Right kidney (tissue), 1 donor: Measurements from ENCODE around the gene ZNF584.
"Not testable (repeated sequence)": the region's sequence is repeated elsewhere in the genome, so short reads cannot be mapped to it uniquely, and the experiment has no call there.

Experiments used
- DNase-seq: peaks from one replicate; pipeline ENCODE4 v3.0.0-alpha.2; 2016

ZNF584 gene

DNA sequence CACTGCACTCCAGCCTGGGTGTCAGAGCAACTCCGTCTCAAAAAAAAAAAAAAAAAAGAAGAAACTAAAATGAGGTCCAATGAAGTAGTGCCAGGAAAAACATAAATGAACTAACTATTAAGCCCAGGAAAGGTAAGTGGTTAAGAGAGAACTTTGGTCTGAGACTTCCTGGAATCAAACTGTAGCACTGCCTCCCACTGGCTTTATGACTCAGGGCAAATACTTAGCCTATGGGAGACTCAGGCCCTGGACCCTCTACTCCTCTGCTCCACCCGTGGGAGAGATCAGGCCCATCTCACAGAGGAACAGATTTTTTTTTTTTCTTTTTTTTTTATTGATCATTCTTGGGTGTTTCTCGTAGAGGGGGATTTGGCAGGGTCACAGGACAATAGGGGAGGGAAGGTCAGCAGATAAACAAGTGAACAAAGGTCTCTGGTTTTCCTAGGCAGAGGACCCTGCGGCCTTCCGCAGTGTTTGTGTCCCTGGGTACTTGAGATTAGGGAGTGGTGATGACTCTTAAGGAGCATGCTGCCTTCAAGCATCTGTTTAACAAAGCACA, 4.5 kb upstream of the ZNF584 start:
- DNase-seq, result not testable (repeated sequence)

DNA sequence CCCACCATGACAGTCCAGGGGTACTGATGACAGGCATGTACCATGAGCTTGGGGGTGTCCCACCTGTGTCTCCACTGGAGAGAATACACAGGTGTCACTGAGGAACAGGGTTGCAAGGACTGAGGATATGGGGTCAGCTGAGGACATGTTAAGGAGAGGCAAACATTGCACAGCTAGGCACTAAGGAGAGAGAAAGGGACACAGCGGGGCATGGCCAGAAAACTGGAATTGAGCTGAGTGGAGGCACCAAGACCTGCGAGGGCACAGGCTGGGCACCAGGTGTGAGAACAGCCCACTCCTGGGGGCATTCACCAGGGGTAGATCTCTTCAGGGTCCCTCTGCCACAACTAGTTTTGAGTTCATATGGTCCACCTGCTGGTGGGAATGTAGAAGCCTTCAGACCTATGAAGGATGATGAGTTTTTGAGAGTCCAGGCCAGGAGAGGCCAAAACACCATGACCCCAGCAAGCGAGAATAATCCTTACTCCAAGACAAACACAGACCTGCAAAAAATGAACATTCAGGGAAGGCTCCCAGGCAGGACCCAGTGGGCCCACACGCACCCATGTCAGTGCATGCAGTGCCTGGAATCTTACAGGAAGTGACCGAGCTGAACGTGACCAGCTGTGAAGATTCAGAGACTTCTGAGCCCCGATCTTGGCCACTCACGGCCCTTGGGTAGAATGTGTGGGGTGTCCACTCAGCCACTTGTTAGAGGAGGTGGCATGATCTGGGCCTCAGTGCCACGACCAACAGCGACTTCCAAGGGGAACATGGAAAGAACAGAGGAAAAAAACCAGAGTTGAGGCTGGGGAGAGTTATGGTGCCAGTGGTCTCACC, 1.4 kb upstream of the ZNF584 start:
- no peak for DNase-seq

DNA sequence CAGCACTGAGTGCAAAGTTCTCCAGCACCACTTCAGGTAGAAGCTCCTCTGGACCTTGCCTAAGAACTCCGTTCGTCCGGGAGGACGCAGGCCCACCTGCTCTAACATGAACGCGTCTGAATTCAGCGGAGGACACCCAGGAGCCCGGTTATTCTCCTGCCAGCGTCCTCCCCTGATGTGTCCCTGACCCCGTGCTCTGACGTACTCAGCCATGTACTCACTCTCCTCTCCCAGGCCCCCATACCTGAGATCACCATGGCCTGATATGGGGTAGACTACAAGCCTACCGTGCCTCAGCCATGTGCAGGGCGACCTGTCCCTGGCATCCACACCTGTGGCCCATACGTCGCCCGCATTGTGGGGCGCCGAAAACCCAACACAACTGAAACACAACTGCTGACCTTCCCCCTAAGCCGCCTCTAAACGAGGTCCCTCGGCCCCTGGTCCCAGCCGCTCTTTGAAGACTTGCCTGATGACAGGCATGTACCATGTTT, 744 bp upstream of the ZNF584 start:
- no peak for DNase-seq

GRCh38 chr19:58409010-58409790, 751 bp downstream of the ZNF584 start:
- DNase-seq, result no peak

DNA sequence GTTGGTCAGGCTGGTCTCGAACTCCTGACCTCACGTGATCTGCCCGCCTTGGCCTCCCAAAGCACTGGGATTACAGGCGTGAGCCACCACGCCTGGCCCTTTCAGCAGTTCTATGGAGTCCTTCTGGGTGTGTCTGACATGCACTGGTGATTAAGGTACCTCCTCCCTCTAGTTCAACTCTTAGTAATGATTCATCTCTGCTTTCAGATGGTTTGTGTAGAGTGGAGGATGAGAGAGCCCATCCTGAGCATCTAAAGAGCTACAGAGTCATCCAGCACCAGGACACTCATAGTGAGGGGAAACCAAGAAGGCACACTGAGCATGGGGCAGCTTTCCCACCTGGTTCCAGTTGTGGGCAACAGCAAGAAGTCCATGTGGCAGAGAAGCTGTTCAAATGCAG, 8.2 kb downstream of the ZNF584 start:
- no peak for DNase-seq

GRCh38 chr19:58417071-58417470, 8.6 kb downstream of the ZNF584 start:
- DNase-seq, result no peak

DNA sequence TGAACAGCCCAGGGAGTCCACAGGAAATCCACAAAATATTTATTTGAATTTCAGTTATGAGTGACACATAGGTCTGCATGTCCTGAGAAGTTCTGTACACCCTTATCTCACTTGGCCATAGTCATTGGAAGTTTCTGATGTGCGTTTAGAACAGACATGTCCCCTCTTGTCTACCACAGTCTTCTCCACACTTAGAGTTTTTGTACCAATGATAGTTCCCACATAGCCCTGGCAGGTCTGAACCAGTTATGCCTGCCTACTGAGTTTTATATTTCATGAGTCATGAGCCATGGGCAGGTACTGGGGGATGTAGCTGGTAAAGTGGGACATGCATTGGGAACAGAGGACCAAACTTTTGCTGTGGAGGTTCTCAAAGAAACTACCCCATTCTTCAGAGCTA, 20.2 kb downstream of the ZNF584 start:
- DNase-seq, result no peak

GRCh38 chr19:58429745-58430144, 21.3 kb downstream of the ZNF584 start:
- DNase-seq, result no peak

DNA sequence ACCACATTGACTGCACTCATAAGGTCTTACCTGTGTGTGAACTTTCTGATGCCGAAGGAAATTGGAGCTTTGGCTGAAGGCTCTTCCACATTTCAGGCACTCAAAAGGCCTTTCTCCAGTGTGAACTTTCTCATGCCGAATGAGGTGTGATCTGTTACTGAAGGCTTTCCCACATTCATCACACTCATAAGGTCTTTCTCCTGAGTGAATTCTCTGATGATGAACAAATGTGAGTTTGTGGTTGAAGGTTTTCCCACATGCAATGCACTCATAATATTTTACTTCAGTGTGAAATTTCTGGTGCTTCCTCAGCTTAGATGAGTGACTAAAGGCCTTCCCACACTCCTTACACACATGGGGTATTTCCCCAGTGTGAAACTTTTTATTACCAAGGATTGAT, 25.8 kb downstream of the ZNF584 start:
- no peak for DNase-seq

DNA sequence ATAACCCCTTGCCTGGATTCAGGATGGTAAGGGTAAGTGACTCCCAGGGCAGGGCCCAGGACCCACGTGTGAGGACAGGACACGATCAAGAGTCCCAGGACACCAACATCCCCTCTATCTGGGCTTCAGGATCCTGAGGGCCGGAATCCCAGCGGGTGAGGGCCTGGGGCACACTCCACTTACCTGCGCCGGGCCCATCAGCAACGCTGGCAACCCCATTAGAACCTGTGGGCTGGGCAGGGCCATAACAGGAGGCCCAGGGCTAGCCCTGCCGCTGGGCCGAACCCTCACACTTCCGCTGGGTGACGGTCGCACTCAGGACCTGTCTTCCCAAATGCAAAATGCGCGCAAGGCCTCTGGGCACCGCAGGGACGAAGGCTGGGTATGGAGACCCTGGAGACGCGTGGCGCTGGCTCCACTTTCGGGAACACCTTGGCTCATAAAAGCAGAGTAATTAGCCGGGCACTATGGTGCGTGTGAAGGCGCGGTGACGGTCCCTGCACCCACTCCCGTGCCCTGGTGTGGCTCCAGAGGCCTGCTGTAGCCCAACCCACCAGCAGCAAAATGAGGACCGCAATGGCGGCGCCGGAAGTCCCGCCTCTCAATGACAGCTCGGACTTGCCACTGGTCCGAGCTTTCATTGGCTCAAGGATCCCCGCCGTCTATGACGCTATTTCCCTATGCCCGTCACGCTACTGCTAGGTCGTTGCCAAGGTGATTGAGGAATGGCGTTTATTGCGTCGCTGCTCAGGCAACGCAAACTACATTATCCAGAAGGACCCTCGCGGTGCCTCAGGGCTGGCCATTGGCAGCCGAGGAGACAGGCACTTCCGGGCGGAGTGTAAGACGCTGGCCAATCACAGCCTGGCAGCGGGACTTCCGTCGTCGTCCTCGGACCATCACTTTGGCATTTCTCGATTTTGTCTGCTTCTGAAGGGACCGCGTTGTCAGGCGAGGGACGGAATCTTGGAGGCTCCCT, 31.4 kb downstream of the ZNF584 start, which contains the start of gene ZNF132:
Gene ZNF132, minus strand, starts transcription at position 578 of the 979 bp plus-strand sequence. Its CDS starts 332 bp downstream, at position 246.
- DNase-seq, result peak; percentile 86

DNA sequence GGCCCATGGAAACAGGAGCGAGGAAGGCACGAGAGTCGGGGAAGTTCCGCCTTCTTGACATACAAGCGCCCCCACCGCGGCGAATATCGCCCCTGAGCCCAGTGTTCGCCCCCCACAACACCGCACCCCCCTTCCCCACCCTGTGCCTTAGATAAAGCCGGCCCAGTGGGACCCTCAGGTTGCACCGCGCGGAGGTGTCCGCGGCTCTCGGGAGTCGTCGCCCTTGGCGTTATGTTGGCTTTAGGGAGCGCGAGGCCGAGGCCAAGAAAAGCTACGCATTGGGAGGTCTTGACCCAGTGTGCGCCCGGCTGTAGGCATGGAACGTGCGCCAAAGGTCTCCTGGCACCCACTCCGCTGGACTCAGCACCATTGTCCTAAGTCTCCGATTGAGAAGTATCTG, 32.1 kb downstream of the ZNF584 start:
- no peak for DNase-seq

GRCh38 chr19:58442986-58443385, 34.5 kb downstream of the ZNF584 start:
- not testable (repeated sequence) for DNase-seq

- DNase-seq, result not testable (repeated sequence)
These were observed 40.4 kb downstream of the ZNF584 start for GRCh38 chr19:58448860-58449259.

DNA sequence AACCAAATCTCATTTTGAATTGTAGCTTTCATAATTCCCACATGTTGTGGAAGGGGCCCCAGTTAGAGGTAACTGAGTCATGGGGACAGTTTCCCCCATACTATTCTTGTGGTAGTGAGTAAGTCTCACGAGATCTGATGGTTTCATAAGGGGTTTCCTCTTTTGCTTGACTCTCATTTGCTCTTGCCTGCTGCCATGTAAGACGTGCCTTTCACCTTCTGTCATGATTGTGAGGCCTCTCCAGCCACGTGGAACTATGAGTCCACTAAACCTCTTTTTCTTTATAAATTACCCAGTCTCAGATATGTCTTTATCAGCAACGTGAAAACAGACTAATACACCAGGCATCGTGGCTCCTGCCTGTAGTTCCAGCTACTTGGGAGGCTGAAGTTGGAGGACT, 41.5 kb downstream of the ZNF584 start:
- not testable (repeated sequence) for DNase-seq

DNA sequence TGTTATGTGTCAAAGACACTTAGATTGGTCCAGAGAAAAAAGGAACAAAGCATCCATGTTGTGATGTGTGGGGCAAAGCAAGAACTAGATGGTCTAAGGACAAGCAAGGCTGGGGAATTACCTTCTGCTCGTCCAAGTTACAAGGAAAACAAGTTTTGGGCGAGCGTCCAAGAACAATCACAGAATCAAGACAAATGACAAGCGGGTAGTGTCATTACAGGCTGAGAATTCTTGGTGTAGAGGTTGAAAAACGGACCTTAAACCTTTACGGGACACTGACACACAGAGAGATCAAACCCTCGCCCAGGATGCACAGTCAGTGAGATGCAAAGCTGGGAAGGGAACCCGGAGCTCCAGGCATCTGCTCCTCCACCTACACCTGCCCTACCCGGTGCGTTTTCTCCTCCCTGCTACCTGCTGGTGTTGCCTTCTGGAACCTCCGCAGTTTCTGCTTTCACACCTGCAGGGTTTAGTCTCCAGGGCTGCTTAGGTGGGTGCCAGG, 42.5 kb downstream of the ZNF584 start:
- DNase-seq, result no peak

- peak; percentile 94 for DNase-seq
These were observed 43.1 kb downstream of the ZNF584 start, which contains the start of gene ZNF324B for GRCh38 chr19:58451358-58452101. TSS of gene ZNF324B (plus strand) at chr19:58451622. CDS start at chr19:58453702, 2,080 bp downstream.

- no peak for DNase-seq
These were observed 45.3 kb downstream of the ZNF584 start for GRCh38 chr19:58453743-58454142.

GRCh38 chr19:58455306-58455705, 46.9 kb downstream of the ZNF584 start:
- no peak for DNase-seq

DNA sequence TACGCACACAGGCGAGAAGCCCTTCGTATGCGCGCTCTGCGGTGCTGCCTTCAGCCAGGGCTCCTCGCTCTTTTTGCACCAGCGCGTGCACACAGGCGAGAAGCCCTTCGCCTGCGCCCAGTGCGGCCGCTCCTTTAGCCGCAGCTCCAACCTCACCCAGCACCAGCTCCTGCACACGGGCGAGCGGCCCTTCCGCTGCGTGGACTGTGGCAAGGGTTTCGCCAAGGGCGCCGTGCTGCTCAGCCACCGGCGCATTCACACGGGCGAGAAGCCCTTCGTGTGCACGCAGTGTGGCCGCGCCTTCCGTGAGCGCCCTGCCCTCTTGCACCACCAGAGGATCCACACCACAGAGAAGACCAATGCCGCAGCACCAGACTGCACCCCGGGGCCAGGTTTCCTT, 47.7 kb downstream of the ZNF584 start:
- no peak for DNase-seq

DNA sequence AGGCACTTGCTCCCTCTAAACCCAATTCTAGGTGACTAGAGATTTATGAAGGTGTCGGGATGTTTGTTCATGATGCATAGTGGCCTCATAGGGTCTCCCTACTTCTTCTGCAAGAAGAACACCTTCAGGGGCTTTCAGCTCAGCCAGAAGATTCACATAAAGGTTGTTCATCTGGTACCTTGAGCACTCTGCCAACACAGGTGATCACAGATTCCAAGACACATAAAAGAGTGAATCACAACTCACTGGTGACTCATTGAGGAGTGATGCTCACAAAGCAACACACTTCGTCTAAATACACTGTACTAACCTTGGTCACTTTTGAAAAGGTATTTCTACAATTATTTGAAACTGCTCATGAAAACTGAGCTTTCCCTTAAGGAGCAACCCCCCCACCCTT, 51.6 kb downstream of the ZNF584 start:
- no peak for DNase-seq
